ENCODE results near the gene PDP2.
"Not testable (repeated sequence)": the region's sequence is repeated elsewhere in the genome, so short reads cannot be mapped to it uniquely, and the experiment has no call there.

The PDP2 gene

GRCh38 chr16:66894948-66895688 is 14.8 kb downstream of the PDP2 start:
- H3K27ac ChIP-seq = no peak overlapping the region
- peak; percentile 79 for TF ChIP-seq CTCF (conservative IDR thresholded peaks at IDR 0.05)

- H3K27ac ChIP-seq = no peak overlapping the region
- no peak for TF ChIP-seq CTCF (conservative IDR thresholded peaks at IDR 0.05)
Observed at GRCh38 chr16:66895689-66895979, 15.3 kb downstream of the PDP2 start.

- no peak overlapping the region for H3K27ac ChIP-seq
- no peak for TF ChIP-seq CTCF (conservative IDR thresholded peaks at IDR 0.05)
Observed at GRCh38 chr16:66895999-66896398, 15.7 kb downstream of the PDP2 start.

GRCh38 chr16:66896682-66897081 is 16.4 kb downstream of the PDP2 start:
- H3K27ac ChIP-seq = not testable (repeated sequence)

GRCh38 chr16:66898207-66898606 is 17.9 kb downstream of the PDP2 start:
- H3K27ac ChIP-seq = no peak overlapping the region
- no peak for TF ChIP-seq CTCF (conservative IDR thresholded peaks at IDR 0.05)

GRCh38 chr16:66898933-66899309 is 18.6 kb downstream of the PDP2 start:
- TF ChIP-seq CTCF (conservative IDR thresholded peaks at IDR 0.05) = no peak
- no peak overlapping the region for H3K27ac ChIP-seq

- no peak overlapping the region for H3K27ac ChIP-seq
- no peak for TF ChIP-seq CTCF (conservative IDR thresholded peaks at IDR 0.05)
Observed at GRCh38 chr16:66899310-66899944, 19.1 kb downstream of the PDP2 start.

- H3K27ac ChIP-seq = no peak overlapping the region
- TF ChIP-seq CTCF (conservative IDR thresholded peaks at IDR 0.05) = no peak
Observed at GRCh38 chr16:66899945-66900710, 19.8 kb downstream of the PDP2 start.

Measured in VCaP (cell line).